Panc1 (cell line): Measurements from ENCODE around the gene MXRA8. TPM values are rescaled to one million over a fixed set of nuclear protein-coding genes. Genes with fewer than 3 reads are reported as not detected.

ENCODE experiments used
- ATAC-seq: fragments of 200-7000 bp; cut with Tn5 transposase; 2 replicates; pipeline ENCODE4 v1.9.1; 2020; ENCODE audit warnings: mild to moderate bottlenecking, moderate library complexity
- BruUV-seq: library from RNA; stranded (reverse); fragments of 400-500 nt; replicated peaks from 2 replicates; lab custom pipeline; 2021; lab: Mats Ljungman, UMichigan
- CTCF ChIA-PET: fragments of 300-600 bp; sonication (Branson Sonifier 250); formaldehyde crosslinking; loops from one replicate; lab custom pipeline; 2022; ENCODE audit warnings: antibody characterized with exemption; lab: Charles Lee
- POLR2A ChIA-PET: fragments of 300-600 bp; sonication (Branson Sonifier 250); formaldehyde crosslinking; loops from one replicate; lab custom pipeline; 2022; ENCODE audit warnings: antibody characterized with exemption; lab: Charles Lee
- DNase-seq: peaks from one replicate; pipeline ENCODE4 v3.0.0-alpha.2; 2010; ENCODE audit warnings: low read depth, low spot score
- H3K27ac ChIP-seq: 2 replicates; pipeline ENCODE4 v1.5.1; 2011; ENCODE audit warnings: mild to moderate bottlenecking, low read length, inconsistent platforms
- H3K27me3 ChIP-seq: fragments of 200-500 bp; sonication (Bioruptor generic); 2 replicates; pipeline ENCODE4 v1.6.0; 2014; ENCODE audit warnings: low read length, inconsistent platforms; ENCODE audit not compliant: control insufficient read depth, insufficient read depth
- H3K36me3 ChIP-seq: fragments of 200-500 bp; sonication (Bioruptor generic); 2 replicates; pipeline ENCODE4 v1.5.1; 2014; ENCODE audit warnings: inconsistent platforms, mild to moderate bottlenecking, low read length, moderate library complexity; ENCODE audit not compliant: control insufficient read depth, insufficient read depth
- H3K4me1 ChIP-seq: 2 replicates; pipeline ENCODE4 v1.5.1; 2011; ENCODE audit warnings: inconsistent platforms, mild to moderate bottlenecking, low read length, moderate library complexity; ENCODE audit not compliant: control insufficient read depth, insufficient read depth
- H3K4me3 ChIP-seq, 2 experiments: 2 replicates each; pipeline ENCODE4 v1.5.1; 2011 to 2012; ENCODE audit warnings: low read depth in 2 of 2, low read length in 2 of 2, mild to moderate bottlenecking in 2 of 2, inconsistent platforms in 1 of 2, moderate library complexity in 1 of 2
- H3K9me3 ChIP-seq: fragments of 200-500 bp; sonication (Bioruptor generic); 2 replicates; pipeline ENCODE4 v1.5.1; 2014; ENCODE audit warnings: low read depth, mild to moderate bottlenecking, inconsistent platforms, low read length, moderate library complexity; ENCODE audit not compliant: control insufficient read depth, insufficient read depth
- POLR2AphosphoS5 ChIP-seq: IDR thresholded peaks from 2 replicates; pipeline ENCODE4 v1.6.1; 2012; ENCODE audit warnings: mild to moderate bottlenecking, low read depth, low read length, moderate library complexity
- REST ChIP-seq, 2 experiments: IDR thresholded peaks; 2 replicates each; pipeline ENCODE4 v1.6.1; 2011 to 2012; ENCODE audit warnings: low read depth in 2 of 2, control low read depth in 1 of 2, low read length in 1 of 2, mild to moderate bottlenecking in 1 of 2, moderate library complexity in 1 of 2; ENCODE audit not compliant: insufficient read depth in 1 of 2
- SIN3A ChIP-seq: IDR thresholded peaks from 2 replicates; pipeline ENCODE4 v1.6.1; 2012; ENCODE audit warnings: low read depth, mild to moderate bottlenecking, low read length, moderate library complexity, borderline replicate concordance; ENCODE audit not compliant: insufficient read depth
- TCF7L2 ChIP-seq: IDR thresholded peaks from 2 replicates; pipeline ENCODE4 v1.6.1; 2011; ENCODE audit warnings: mild to moderate bottlenecking, low read depth, low read length, inconsistent platforms
- in situ Hi-C: cut with HindIII; loops from 2 replicates; pipeline ENCODE4 v1.10.0; 2016; ENCODE audit warnings: low sequenced_read_pairs, low pct_unique_long_range_greater_than_20kb
- intact Hi-C: fragments of 100-400 bp; cut with micrococcal nuclease; formaldehyde crosslinking; loops from one replicate; pipeline ENCODE4 v1.10.0; 2022; ENCODE audit not compliant: unreplicated experiment
- total RNA-seq: library from RNA; stranded (reverse); gene quantifications from one replicate; pipeline ENCODE4 v1.2.1, GENCODE V29; 2021; ENCODE audit not compliant: unreplicated experiment
- TF ChIP-seq, protein P1 (sequence below): fragments of 450-650 bp; IDR thresholded peaks from 2 replicates; pipeline ENCODE4 v1.5.1; 2017; ENCODE audit warnings: mild to moderate bottlenecking

Gene MXRA8
- total RNA-seq, 1 experiment from 2014 or later: 96.0 TPM

DNA sequence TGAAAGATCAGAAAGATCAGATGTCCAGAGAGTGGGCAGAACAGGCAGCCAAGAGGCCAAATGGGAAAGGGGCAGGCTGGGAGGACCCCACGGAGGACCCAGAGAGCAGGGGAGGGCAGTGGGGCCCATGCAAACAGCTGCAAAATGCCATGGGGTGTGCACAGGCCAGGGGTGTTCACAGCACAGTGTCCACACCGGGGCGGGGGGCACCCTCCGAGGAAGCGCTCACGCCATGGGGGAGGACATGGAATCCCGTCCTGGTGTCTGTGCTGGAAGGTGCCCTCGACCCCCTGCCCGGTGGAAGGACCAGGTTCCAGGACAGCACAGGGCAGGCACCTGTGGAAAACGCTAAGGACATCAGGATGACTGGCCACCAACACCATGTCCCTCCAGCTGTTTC lies 35.4 kb downstream of the MXRA8 start:
- Histone ChIP-seq H3K36me3 (no peaks in the 10 kb centered on the region; the same call in none of the 2 replicates), H3K27me3 (no peaks in the 10 kb centered on the region), H3K27ac (no peak overlapping the region), H3K4me1 (peaks cover 44% of the 10 kb centered on the region), H3K4me3 (peak overlapping the region in 1 of 2 experiments; percentile 43; a peak in 1 of 4 replicates), H3K9me3 (no peaks in the 10 kb centered on the region)
- TF ChIP-seq REST (IDR thresholded peaks at IDR 0.05; ENCODE audit: insufficient read depth in 1 of 2, low read depth in 2 of 2, low read length in 1 of 2): no peak
- no peak for TF ChIP-seq SIN3A
- TF ChIP-seq TCF7L2: no peak
- TF ChIP-seq, protein P1, sequence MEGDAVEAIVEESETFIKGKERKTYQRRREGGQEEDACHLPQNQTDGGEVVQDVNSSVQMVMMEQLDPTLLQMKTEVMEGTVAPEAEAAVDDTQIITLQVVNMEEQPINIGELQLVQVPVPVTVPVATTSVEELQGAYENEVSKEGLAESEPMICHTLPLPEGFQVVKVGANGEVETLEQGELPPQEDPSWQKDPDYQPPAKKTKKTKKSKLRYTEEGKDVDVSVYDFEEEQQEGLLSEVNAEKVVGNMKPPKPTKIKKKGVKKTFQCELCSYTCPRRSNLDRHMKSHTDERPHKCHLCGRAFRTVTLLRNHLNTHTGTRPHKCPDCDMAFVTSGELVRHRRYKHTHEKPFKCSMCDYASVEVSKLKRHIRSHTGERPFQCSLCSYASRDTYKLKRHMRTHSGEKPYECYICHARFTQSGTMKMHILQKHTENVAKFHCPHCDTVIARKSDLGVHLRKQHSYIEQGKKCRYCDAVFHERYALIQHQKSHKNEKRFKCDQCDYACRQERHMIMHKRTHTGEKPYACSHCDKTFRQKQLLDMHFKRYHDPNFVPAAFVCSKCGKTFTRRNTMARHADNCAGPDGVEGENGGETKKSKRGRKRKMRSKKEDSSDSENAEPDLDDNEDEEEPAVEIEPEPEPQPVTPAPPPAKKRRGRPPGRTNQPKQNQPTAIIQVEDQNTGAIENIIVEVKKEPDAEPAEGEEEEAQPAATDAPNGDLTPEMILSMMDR: no peak
- TF ChIP-seq POLR2AphosphoS5: no peak
- ChIA-PET CTCF (interaction anchor here (0.7 kb wide), 1 partner anchor 13 kb away, joined by 3 read pairs; no protein-coding TSS in a partner anchor), POLR2A (no interaction called here)
- no peak for DNase-seq
- BruUV-seq: no TSS peak
- intact Hi-C loops (no loop called here), in situ Hi-C loops (no loop called here)
- no peak for ATAC-seq

DNA sequence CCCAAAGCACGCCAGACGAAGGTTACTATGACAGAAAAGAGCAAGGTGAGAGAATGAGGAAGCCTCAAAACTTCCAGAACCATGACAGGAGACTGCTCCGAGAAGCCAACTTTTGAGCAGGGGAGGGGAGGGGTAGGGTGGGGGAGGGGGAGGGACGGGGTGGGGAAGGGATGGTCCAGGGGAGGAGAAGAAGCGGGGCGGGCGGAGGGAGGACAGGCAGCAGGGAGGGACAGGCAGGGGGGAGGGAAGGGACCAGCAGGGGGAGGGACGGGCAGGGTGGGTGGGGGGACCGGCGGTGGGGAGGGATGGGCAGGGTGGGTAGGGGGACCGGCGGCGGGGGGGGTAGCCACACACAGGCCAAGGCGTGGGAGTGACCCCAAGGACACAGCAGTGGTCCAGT lies 35.9 kb downstream of the MXRA8 start:
- no peak for DNase-seq
- intact Hi-C loops (no loop called here), in situ Hi-C loops (no loop called here)
- H3K36me3 ChIP-seq: no peaks in the 10 kb centered on the region; the same call in none of the 2 replicates
- no peak overlapping the region for H3K27ac ChIP-seq
- CTCF ChIA-PET: no interaction called here
- H3K4me1 ChIP-seq: peaks cover 48% of the 10 kb centered on the region
- H3K27me3 ChIP-seq: no peaks in the 10 kb centered on the region
- H3K9me3 ChIP-seq: no peaks in the 10 kb centered on the region
- no peak overlapping the region for H3K4me3 ChIP-seq
- no peak for TF ChIP-seq POLR2AphosphoS5
- no peak for TF ChIP-seq TCF7L2
- TF ChIP-seq, protein P1: no peak
- no peak for TF ChIP-seq REST (IDR thresholded peaks at IDR 0.05; ENCODE audit: insufficient read depth in 1 of 2, low read depth in 2 of 2, low read length in 1 of 2)
- no peak for TF ChIP-seq SIN3A
- no peak for ATAC-seq
- no TSS peak for BruUV-seq
- POLR2A ChIA-PET: no interaction called here
